Glutamatergic neuron (in vitro differentiated cells): ENCODE measurements around the gene SERPIND1. TPM values are rescaled to one million over a fixed set of nuclear protein-coding genes. Genes with fewer than 3 reads are reported as not detected.
A peak's percentile ranks its signal among the peaks of the same experiment; 100 is the strongest.
"Not testable (repeated sequence)": the region's sequence is repeated elsewhere in the genome, so short reads cannot be mapped to it uniquely, and the experiment has no call there.

Source experiments
- DNase-seq: peaks from one replicate; pipeline ENCODE4 v3.0.0; 2022
- H3K27ac Mint-ChIP-seq: one replicate; pipeline ENCODE4 v1.8.0; 2020; ENCODE audit warnings: mild to moderate bottlenecking, mixed read lengths, inconsistent platforms; ENCODE audit not compliant: unreplicated experiment
- H3K27me3 Mint-ChIP-seq: one replicate; pipeline ENCODE4 v1.8.0; 2020; ENCODE audit warnings: mild to moderate bottlenecking, moderate library complexity, mixed read lengths, inconsistent platforms; ENCODE audit not compliant: unreplicated experiment
- H3K36me3 Mint-ChIP-seq: one replicate; pipeline ENCODE4 v1.8.0; 2020; ENCODE audit warnings: mild to moderate bottlenecking, mixed read lengths, inconsistent platforms; ENCODE audit not compliant: unreplicated experiment
- H3K4me1 Mint-ChIP-seq: one replicate; pipeline ENCODE4 v1.8.0; 2020; ENCODE audit warnings: mild to moderate bottlenecking, low read depth, mixed read lengths, inconsistent platforms; ENCODE audit not compliant: unreplicated experiment
- H3K4me3 Mint-ChIP-seq: one replicate; pipeline ENCODE4 v1.8.0; 2020; ENCODE audit warnings: mild to moderate bottlenecking, mixed read lengths, inconsistent platforms; ENCODE audit not compliant: unreplicated experiment
- H3K9me3 Mint-ChIP-seq: one replicate; pipeline ENCODE4 v1.8.0; 2020; ENCODE audit warnings: mild to moderate bottlenecking, moderate library complexity, mixed read lengths, inconsistent platforms; ENCODE audit not compliant: unreplicated experiment
- total RNA-seq: library from RNA; stranded (reverse); fragmentation: NEBNext Ultra II Directional; extraction: Animal tissue kit (Norgen Biotek cat#: 25700); gene quantifications from one replicate; pipeline ENCODE4 v1.2.1, GENCODE V29; 2021; ENCODE audit not compliant: unreplicated experiment
- TF ChIP-seq, protein P1 (sequence below): fragments of 200-600 bp; sonication (generic); IDR thresholded peaks from one replicate; pipeline ENCODE4 v1.5.0; 2021; ENCODE audit not compliant: partially characterized antibody, unreplicated experiment

SERPIND1 gene
- total RNA-seq, 1 donor from 2014 or later: not detected

GRCh38 chr22:20728523-20729190 lies 45.3 kb upstream of the SERPIND1 start:
- no peak overlapping the region for H3K4me3 Mint-ChIP-seq
- TF ChIP-seq, protein P1, sequence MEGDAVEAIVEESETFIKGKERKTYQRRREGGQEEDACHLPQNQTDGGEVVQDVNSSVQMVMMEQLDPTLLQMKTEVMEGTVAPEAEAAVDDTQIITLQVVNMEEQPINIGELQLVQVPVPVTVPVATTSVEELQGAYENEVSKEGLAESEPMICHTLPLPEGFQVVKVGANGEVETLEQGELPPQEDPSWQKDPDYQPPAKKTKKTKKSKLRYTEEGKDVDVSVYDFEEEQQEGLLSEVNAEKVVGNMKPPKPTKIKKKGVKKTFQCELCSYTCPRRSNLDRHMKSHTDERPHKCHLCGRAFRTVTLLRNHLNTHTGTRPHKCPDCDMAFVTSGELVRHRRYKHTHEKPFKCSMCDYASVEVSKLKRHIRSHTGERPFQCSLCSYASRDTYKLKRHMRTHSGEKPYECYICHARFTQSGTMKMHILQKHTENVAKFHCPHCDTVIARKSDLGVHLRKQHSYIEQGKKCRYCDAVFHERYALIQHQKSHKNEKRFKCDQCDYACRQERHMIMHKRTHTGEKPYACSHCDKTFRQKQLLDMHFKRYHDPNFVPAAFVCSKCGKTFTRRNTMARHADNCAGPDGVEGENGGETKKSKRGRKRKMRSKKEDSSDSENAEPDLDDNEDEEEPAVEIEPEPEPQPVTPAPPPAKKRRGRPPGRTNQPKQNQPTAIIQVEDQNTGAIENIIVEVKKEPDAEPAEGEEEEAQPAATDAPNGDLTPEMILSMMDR: no peak
- no peaks in the 10 kb centered on the region for H3K27me3 Mint-ChIP-seq
- peaks cover 3% of the 10 kb centered on the region for H3K4me1 Mint-ChIP-seq
- peaks cover 1% of the 10 kb centered on the region for H3K9me3 Mint-ChIP-seq
- H3K27ac Mint-ChIP-seq: no peak overlapping the region
- no peak for DNase-seq
- no peaks in the 10 kb centered on the region for H3K36me3 Mint-ChIP-seq

- Mint-ChIP-seq H3K9me3 (peaks cover 1% of the 10 kb centered on the region), H3K27me3 (no peaks in the 10 kb centered on the region), H3K4me1 (peaks cover 3% of the 10 kb centered on the region), H3K36me3 (no peaks in the 10 kb centered on the region), H3K27ac (no peak overlapping the region), H3K4me3 (no peak overlapping the region)
- DNase-seq: no peak
- TF ChIP-seq, protein P1: no peak
Observed at GRCh38 chr22:20729194-20729593, 44.7 kb upstream of the SERPIND1 start.

DNA sequence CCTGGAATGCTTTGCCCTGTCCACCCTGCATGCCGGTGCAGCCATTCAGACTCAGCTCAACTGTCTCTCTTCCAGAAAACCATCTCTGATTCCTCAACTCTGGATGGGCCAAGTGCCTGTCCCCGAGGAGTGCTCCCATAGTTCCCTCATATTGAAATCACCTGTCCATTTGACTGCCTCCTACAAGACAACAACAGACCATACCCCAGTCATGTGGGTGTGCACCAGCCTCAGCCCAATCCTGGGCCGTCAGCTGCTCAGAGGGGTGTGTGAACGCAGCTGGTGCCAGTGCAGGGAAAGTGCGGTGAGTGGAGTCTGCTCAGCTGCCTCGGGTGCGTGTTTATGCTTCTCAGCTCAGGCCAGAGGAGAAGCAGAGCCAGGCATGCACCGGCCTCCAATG lies 41.5 kb upstream of the SERPIND1 start:
- H3K27me3 Mint-ChIP-seq, H3K4me3 Mint-ChIP-seq, H3K36me3 Mint-ChIP-seq, H3K9me3 Mint-ChIP-seq, H3K4me1 Mint-ChIP-seq, DNase-seq, H3K27ac Mint-ChIP-seq: not testable (repeated sequence)

DNA sequence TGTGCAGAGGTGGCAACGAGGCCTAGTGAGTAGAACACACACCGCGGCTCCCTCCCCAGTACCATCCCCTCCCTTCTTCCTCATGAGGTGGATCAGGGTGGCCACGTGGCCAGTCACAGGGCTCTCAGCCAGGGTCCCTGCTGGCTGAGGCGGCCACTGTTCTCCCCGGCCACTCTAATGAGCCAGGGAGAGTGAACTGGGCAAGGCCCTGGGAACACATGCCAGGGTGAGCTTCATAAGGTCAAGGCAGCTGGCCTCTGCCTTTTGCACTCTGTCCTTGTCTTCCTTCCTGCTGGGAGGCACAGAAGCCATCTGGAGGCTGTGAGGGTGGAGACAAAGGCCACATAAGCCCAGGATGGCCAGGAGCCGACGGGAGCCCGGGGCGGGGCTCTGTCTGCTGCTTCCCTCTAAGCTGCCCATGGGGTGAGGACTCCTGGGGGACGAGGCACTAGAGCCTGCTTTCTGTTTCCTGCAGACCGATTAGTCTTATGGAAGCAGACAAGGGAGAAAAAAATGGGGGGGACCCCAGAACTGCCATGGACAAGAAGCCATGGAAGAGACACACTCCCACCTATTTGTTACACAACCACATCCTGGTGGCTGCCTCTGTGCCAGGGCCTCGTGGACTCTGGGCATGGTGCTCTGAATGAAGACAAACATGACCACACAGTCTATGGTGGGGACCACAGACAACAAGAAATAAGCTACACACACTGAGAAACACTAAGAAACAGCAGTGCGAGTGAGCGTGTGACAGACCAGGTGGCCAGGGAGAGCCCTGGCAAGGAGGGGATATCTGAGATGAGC lies 38.4 kb upstream of the SERPIND1 start:
- H3K27ac Mint-ChIP-seq: peak overlapping the region; percentile 10
- H3K27me3 Mint-ChIP-seq, H3K4me1 Mint-ChIP-seq, H3K4me3 Mint-ChIP-seq, H3K9me3 Mint-ChIP-seq, H3K36me3 Mint-ChIP-seq: not testable (repeated sequence)
- peak; percentile 26 for DNase-seq

DNA sequence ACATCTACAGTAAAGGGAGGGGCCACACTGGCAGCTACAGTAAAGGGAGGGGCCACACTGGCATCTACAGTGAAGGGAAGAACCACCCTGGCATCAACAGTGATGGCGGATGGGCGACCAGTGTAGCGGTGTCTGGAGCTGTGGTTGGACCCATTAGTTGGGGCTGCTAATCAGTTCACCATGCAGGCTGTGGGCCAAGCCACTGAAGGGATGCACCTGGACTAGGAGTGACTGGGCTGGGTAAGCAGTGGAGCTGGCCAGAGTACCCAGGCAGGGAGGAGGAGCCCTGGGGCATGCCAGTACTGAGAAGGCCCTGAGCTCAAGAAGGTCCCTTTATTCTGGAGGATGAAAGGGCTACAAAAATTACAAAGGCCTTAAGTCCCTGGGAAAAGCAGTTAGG lies 37.0 kb upstream of the SERPIND1 start:
- peaks cover 10% of the 10 kb centered on the region for H3K36me3 Mint-ChIP-seq
- DNase-seq: not testable (repeated sequence)

GRCh38 chr22:20738394-20739089 lies 35.4 kb upstream of the SERPIND1 start:
- Mint-ChIP-seq H3K27ac (no peak overlapping the region), H3K9me3 (peaks cover 2% of the 10 kb centered on the region), H3K36me3 (peaks cover 10% of the 10 kb centered on the region), H3K4me1 (peaks cover 6% of the 10 kb centered on the region), H3K4me3 (no peak overlapping the region), H3K27me3 (peaks cover 10% of the 10 kb centered on the region)
- no peak for DNase-seq
- TF ChIP-seq, protein P1: no peak

More for the DNA sequence above, 37.0 kb upstream of the SERPIND1 start:
- H3K27ac Mint-ChIP-seq: peak overlapping the region; percentile 48
- H3K4me1 Mint-ChIP-seq, H3K27me3 Mint-ChIP-seq, H3K4me3 Mint-ChIP-seq, H3K9me3 Mint-ChIP-seq: not testable (repeated sequence)
